Glomerular visceral epithelial cell (primary cell): ENCODE data around the gene KRTAP10-2.
"Not testable (repeated sequence)": the region's sequence is repeated elsewhere in the genome, so short reads cannot be mapped to it uniquely, and the experiment has no call there.

ENCODE experiments used
- DNase-seq: peaks from one replicate; pipeline ENCODE4 v3.0.0-alpha.2; 2016; ENCODE audit errors: extremely low spot score

The KRTAP10-2 gene

DNA sequence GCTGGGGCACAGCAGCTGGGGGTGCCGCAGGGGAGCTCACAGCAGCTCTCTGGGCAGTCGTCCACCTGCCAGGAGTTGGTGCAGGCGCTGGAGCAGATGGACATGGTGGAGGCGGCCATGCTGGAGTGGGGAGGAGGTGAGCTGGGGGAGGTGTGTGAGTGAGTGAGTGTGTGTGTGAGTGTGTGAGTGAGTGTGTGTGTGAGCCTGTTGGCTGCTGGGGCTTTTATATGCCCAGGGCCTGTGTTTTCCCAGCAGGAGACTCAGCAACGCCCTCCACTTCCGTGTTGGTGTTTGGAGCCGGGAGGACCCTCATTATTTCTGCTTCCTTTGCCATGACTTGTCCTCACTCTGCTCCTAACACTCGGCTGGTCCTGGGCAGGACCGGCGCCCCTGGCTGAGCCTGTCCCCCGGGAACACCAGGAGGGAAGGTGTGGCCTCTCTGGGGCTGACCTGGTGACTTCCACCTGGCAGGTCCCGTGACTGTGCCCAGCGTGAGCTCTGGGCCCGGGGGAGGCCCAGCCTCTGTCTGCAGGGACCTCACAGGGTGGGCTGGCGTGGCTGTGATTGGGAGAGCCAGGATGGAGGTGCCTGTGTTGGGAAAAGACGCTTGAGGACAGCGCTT is at the start of gene KRTAP10-2:
Gene KRTAP10-2 (minus strand): TSS at position 166 of the 622 bp plus-strand sequence. CDS start 47 bp downstream, at position 119.
- no peak for DNase-seq

GRCh38 chr21:44601091-44601490 is 49.8 kb upstream of the KRTAP10-2 start:
- DNase-seq = not testable (repeated sequence)

DNA sequence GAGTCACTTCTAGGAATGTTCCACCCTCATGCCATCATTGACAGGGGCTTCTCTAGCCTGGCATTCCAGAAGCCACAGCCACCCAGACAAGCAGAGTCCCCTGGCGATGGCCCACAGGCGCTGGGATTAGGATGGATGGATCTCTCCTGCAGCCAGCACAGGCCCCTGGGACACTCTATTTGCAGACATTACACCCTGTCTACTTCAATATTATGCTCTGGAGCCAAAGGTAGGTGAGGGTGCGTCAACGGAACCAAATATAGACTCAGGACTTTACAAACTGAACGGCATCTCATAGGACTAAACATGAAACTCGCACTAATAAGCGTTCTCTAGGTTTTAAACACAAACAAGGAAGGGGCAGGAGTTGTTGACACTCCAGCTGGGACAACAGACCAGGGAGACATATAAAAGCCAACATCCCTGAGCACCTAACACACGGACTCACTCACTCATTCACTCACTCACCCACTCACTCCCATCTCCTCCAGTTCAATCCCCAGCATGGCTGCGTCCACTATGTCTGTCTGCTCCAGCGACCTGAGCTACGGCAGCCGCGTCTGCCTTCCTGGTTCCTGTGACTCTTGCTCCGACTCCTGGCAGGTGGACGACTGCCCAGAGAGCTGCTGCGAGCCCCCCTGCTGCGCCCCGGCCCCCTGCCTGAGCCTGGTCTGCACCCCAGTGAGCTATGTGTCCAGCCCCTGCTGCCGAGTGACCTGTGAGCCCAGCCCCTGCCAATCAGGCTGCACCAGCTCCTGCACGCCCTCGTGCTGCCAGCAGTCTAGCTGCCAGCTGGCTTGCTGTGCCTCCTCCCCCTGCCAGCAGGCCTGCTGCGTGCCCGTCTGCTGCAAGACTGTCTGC is 49.0 kb upstream of the KRTAP10-2 start, which contains the start of gene KRTAP10-7:
Gene KRTAP10-7 (plus strand): TSS at position 480 of the 861 bp plus-strand sequence. CDS start 25 bp downstream, at position 505.
- not testable (repeated sequence) for DNase-seq

- no peak for DNase-seq
Observed at GRCh38 chr21:44599264-44600029, 48.1 kb upstream of the KRTAP10-2 start.

- no peak for DNase-seq
Observed at GRCh38 chr21:44598061-44598460, 46.8 kb upstream of the KRTAP10-2 start.

GRCh38 chr21:44596068-44596725 is 44.9 kb upstream of the KRTAP10-2 start:
- DNase-seq = peak; percentile 15

DNA sequence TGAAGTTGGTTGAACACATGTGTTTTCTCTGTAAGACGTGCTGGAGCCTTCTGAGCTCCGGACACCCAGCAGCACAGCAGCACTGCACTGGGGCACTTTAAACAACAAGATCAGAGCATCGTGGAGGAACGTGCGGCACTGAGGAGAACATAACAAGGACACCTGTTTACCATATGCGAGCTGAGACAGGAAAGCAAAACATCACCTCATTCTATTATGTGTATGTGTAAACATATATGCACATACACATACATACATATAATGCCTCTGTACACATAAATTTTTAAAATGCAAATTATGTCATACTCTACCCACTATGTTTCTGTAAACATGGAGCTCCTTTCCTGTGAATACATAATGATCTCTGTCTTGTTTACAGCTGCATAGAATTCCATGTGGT is 44.2 kb upstream of the KRTAP10-2 start:
- DNase-seq = no peak

DNA sequence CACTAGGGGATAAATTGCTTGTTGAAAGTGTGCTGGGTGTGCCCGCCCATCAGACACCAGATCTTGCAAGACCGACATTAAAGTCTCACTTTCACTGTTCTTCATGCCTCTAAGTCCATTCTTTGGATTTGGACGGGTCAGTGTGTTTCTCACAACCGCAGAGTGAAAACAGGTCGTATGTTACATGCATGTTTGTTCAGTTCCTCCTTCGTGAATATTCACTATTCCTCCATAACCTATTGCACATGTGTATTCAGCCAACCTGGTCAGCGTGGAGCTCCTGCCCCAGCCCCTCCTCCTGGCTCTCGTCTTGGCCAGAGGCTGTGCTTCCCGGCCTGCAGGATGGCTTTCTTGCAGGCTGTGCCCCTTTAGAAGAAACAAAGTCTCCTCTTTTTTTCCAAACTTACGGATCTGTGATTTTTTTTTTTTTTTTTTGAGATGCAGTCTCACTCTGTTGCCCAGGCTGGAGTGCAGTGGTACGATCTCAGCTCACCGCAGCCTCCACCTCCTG is 43.2 kb upstream of the KRTAP10-2 start:
- DNase-seq = no peak

GRCh38 chr21:44593598-44594405 is 42.5 kb upstream of the KRTAP10-2 start:
- DNase-seq = no peak

DNA sequence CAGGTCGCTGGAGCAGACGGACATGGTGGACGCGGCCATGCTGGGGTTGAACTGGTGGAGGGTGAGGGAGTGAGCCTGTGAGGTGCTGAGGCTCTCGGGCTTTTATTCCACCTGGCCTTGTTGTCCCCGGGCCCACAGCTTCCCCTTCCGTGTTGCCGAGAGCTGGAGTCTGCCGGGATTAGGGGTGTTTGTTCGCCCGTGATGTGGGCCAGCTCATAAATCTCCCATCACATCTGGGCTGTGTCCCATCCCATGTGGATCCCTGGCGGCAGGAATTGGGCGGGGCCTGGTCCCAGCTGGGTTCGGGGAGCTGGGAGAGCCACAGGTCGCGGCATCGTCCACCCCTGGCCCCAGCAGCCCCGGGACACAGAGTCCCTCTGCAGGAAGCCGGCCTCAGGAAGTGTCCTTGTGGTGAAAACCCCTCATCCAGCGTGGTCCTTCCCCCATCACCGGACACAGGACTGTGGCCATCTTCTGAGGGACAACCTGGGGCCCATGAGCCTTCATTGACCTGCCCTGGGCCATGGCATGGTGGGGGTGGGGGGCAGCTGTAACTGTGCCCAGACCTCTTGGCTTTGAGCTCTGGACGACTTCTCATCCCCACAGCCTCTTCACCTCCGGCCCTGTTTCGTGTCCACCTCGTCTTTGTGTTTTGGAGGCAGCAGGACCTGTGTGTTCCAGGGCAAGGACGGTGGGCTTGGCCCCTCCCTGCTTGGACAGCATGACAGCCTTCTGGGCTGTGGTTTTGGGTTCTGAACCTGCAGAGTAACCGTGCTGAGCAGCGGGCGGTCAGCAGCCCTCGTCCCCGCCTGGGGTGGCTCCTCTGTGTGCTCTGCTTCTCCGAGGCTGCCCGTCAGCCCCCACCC is 41.4 kb upstream of the KRTAP10-2 start, which contains the start of gene KRTAP10-6:
Gene KRTAP10-6 (minus strand): TSS at position 60 of the 866 bp plus-strand sequence. CDS start 21 bp downstream, at position 39.
- DNase-seq = no peak

DNA sequence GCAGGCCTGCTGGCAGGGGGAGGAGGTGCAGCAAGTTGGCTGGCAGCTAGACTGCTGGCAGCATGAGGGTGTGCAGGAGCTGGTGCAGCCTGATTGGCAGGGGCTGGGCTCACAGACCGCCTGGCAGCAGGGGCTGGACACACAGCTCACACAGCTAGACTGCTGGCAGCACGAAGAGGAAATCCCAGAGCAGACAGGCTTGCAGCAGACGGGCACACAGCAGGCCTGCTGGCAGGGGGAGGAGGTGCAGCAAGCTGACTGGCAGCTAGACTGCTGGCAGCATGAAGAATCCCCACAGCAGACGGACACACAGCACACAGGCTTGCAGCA is 40.5 kb upstream of the KRTAP10-2 start:
- DNase-seq = not testable (repeated sequence)

- not testable (repeated sequence) for DNase-seq
Observed at GRCh38 chr21:44590897-44591800, 39.8 kb upstream of the KRTAP10-2 start.

DNA sequence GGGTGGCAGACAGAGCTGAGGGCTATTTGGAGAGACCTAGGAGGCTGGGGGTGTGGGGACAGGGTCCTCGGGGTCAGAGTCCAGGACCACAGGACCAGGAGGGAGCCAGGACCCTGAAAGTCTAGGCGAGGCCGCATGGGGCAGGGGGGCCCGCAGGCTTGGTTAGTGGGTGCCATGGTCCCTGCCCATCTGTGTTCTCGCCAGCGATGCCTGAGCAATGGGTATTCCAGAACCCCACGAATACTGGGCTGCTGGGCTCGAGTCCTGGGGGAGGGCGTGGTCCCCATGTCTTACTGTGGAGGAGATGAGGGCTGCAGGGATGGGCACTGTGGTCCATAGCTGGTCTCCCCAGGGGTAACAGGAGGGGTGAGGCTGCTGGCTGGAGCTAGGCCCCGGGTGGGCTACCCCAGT is 39.0 kb upstream of the KRTAP10-2 start:
- no peak for DNase-seq

- DNase-seq = no peak
Observed at GRCh38 chr21:44589586-44590305, 38.4 kb upstream of the KRTAP10-2 start.

DNA sequence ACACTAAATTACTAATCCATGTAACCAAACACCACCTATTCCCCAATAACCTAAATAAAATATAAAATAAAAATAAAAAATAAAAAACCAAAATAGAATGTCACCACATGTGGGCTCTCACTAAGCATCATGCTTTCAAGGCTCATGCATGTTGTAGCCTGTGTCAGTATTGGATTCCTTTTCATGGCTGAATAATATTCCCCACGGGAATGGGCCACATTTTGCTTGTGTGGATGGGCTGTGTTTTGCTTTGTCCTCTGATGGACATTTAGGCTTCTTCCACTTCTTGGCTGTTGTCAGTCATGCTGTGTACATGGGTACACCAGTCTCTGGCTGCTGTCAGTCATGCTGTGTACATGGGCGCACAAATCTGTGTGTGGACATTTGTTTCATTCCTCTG is 37.8 kb upstream of the KRTAP10-2 start:
- no peak for DNase-seq

DNA sequence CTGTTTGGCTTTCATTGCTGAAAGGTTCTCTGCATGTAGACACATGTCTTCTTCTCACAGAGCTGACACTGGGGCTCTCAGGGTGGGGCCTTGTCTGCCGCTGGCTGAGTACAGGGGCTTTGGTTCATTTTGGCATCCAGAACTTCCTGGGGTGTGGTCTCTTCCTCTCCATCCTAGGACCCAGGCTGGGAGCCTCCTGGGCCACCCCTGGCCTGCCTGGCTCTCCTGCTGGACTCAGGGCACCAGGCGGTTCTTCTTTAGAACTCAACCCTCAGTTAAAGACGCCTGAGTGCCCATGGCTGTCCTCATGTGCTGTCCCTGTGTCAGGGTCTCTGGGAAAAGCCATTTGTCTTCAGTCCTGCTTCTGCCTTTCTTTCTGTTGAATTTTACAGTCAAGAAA is 34.6 kb upstream of the KRTAP10-2 start:
- DNase-seq = no peak

- no peak for DNase-seq
Observed at GRCh38 chr21:44583800-44584147, 32.5 kb upstream of the KRTAP10-2 start.
